Thoracic aorta (tissue), 2 donors: ENCODE results near the gene SUN1. TPM values are rescaled to one million over a fixed set of nuclear protein-coding genes. Genes with fewer than 3 reads are reported as not detected.

Experiments used
- ATAC-seq: fragments of 150-250 bp; one replicate; pipeline ENCODE4 v1.8.0; 2017; ENCODE audit warnings: low read depth; ENCODE audit not compliant: insufficient number of reproducible peaks, low FRiP score
- DNase-seq: peaks from one replicate; pipeline ENCODE4 v3.0.0-alpha.2; 2020; ENCODE audit warnings: low spot score
- H3K27ac ChIP-seq, 2 donors: fragments of 200-600 bp; sonication (generic); 1 replicate in 1 of 2; 2 replicates in 1 of 2; pipeline ENCODE4 v1.5.1; 2016; ENCODE audit warnings: mild to moderate bottlenecking in 2 of 2, moderate library complexity in 2 of 2
- H3K27me3 ChIP-seq: fragments of 200-600 bp; sonication (generic); replicated peaks from 2 replicates; pipeline ENCODE4 v1.6.0; 2016; ENCODE audit warnings: mild to moderate bottlenecking; ENCODE audit not compliant: insufficient read depth
- H3K36me3 ChIP-seq: fragments of 200-600 bp; sonication (generic); one replicate; pipeline ENCODE4 v1.5.1; 2016
- H3K4me1 ChIP-seq, 2 donors: fragments of 200-600 bp; sonication (generic); 1 replicate in 1 of 2; 2 replicates in 1 of 2; pipeline versions ENCODE4 v1.5.1 to v1.6.0; 2016; ENCODE audit warnings: low read depth in 2 of 2, mild to moderate bottlenecking in 1 of 2; ENCODE audit not compliant: control insufficient read depth in 1 of 2
- H3K4me3 ChIP-seq: fragments of 200-600 bp; sonication (generic); 2 replicates; pipeline ENCODE4 v1.5.1; 2016; ENCODE audit warnings: mild to moderate bottlenecking
- H3K9me3 ChIP-seq: fragments of 200-600 bp; sonication (generic); 2 replicates; pipeline ENCODE4 v1.5.1; 2016
- CTCF ChIP-seq: fragments of 200-600 bp; sonication (generic); IDR thresholded peaks from one replicate; pipeline ENCODE4 v1.5.1; 2019; ENCODE audit warnings: antibody characterized with exemption
- total RNA-seq, 2 donors: library from RNA; depleted of rRNA; stranded (reverse); fragments of >200 nt; gene quantifications; one replicate each; pipeline versions ENCODE4 v1.1.0 to v1.2.3, GENCODE V29; 2016

Gene SUN1
- total RNA-seq, 2 donors from 2014 or later, result 205 to 319 TPM

GRCh38 chr7:833601-834258 lies 1.5 kb downstream of the SUN1 start:
- no peak for DNase-seq
- peaks cover 53 to 93% of the 10 kb centered on the region in 2 donors for H3K4me1 ChIP-seq
- H3K4me3 ChIP-seq, result no peak overlapping the region
- H3K9me3 ChIP-seq, result no peaks in the 10 kb centered on the region
- no peaks in the 10 kb centered on the region for H3K27me3 ChIP-seq
- no peak for TF ChIP-seq CTCF
- H3K27ac ChIP-seq, result peak overlapping the region; percentile 82 to 95
- ATAC-seq, result no peak
- no peaks in the 10 kb centered on the region for H3K36me3 ChIP-seq

GRCh38 chr7:834277-834676 lies 2.0 kb downstream of the SUN1 start:
- DNase-seq (no peak), ATAC-seq (no peak)
- Histone ChIP-seq H3K27ac (peak overlapping the region; percentile 82 to 95), H3K36me3 (peaks cover 5% of the 10 kb centered on the region), H3K9me3 (no peaks in the 10 kb centered on the region), H3K4me1 (peaks cover 49 to 87% of the 10 kb centered on the region in 2 donors), H3K4me3 (no peak overlapping the region), H3K27me3 (no peaks in the 10 kb centered on the region)
- TF ChIP-seq CTCF, result no peak

- no peaks in the 10 kb centered on the region for H3K27me3 ChIP-seq
- no peak for TF ChIP-seq CTCF
- H3K4me3 ChIP-seq, result no peak overlapping the region
- H3K4me1 ChIP-seq, result peaks cover 43 to 81% of the 10 kb centered on the region in 2 donors
- DNase-seq, result no peak
- peaks cover 9% of the 10 kb centered on the region for H3K36me3 ChIP-seq
- no peak for ATAC-seq
- no peaks in the 10 kb centered on the region for H3K9me3 ChIP-seq
- H3K27ac ChIP-seq, result peak overlapping the region; percentile 82 to 95
These were observed 2.7 kb downstream of the SUN1 start for GRCh38 chr7:835021-835420.

GRCh38 chr7:835485-836401 lies 3.5 kb downstream of the SUN1 start:
- Histone ChIP-seq H3K4me3 (no peak overlapping the region), H3K9me3 (no peaks in the 10 kb centered on the region), H3K4me1 (peaks cover 36 to 74% of the 10 kb centered on the region in 2 donors), H3K27me3 (no peaks in the 10 kb centered on the region), H3K36me3 (peaks cover 14% of the 10 kb centered on the region), H3K27ac (peak overlapping the region; percentile 82 to 95)
- ATAC-seq (no peak), DNase-seq (no peak)
- no peak for TF ChIP-seq CTCF

- Histone ChIP-seq H3K4me1 (peaks cover 33 to 73% of the 10 kb centered on the region in 2 donors), H3K36me3 (peaks cover 14% of the 10 kb centered on the region), H3K27me3 (no peaks in the 10 kb centered on the region), H3K4me3 (no peak overlapping the region), H3K9me3 (no peaks in the 10 kb centered on the region), H3K27ac (peak overlapping the region; percentile 82 to 95)
- no peak for DNase-seq
- no peak for ATAC-seq
- peak; percentile 47 for TF ChIP-seq CTCF
These were observed 4.2 kb downstream of the SUN1 start for GRCh38 chr7:836429-836828.
